Breast epithelium (tissue), 3 donors: ENCODE results near the gene S100P.

Experiments
- POLR2A ChIP-seq: fragments of 450-650 bp; IDR thresholded peaks from one replicate; pipeline ENCODE4 v1.6.1; 2016; ENCODE audit warnings: antibody characterized with exemption, mild to moderate bottlenecking, moderate library complexity
- POLR2AphosphoS5 ChIP-seq, 3 donors: sonication (generic); formaldehyde crosslinking; IDR thresholded peaks; one replicate each; pipeline ENCODE4 v1.6.1; 2017; ENCODE audit warnings: antibody characterized with exemption in 3 of 3
- TF ChIP-seq, protein P1 (sequence below), 3 donors: fragments of 450-650 bp; IDR thresholded peaks; one replicate each; pipeline ENCODE4 v1.5.1; 2016 to 2017; ENCODE audit warnings: antibody characterized with exemption in 3 of 3, mild to moderate bottlenecking in 3 of 3, moderate library complexity in 3 of 3

DNA sequence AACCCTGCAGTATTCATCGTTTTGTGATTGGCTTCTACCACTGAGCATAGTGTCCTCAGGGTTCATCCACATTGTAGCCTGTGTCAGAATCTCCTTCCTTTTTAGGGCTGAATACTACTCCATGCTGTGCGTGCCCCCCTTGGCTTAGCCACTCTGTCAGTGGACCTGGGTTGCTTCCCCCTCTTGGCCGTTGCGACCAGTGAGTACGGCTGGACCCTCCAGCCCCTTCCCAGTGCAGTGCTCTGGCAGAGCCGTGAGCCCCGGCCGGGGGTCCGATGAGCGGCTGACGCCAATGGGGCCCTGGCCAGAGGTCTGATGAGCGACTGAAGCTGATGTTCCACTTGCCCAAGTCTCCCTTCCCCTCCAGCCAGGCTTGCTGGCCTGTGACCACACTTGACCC lies 29.2 kb downstream of the S100P start:
- TF ChIP-seq, protein P1, sequence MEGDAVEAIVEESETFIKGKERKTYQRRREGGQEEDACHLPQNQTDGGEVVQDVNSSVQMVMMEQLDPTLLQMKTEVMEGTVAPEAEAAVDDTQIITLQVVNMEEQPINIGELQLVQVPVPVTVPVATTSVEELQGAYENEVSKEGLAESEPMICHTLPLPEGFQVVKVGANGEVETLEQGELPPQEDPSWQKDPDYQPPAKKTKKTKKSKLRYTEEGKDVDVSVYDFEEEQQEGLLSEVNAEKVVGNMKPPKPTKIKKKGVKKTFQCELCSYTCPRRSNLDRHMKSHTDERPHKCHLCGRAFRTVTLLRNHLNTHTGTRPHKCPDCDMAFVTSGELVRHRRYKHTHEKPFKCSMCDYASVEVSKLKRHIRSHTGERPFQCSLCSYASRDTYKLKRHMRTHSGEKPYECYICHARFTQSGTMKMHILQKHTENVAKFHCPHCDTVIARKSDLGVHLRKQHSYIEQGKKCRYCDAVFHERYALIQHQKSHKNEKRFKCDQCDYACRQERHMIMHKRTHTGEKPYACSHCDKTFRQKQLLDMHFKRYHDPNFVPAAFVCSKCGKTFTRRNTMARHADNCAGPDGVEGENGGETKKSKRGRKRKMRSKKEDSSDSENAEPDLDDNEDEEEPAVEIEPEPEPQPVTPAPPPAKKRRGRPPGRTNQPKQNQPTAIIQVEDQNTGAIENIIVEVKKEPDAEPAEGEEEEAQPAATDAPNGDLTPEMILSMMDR (IDR thresholded peaks at IDR 0.05) = no peak
- TF ChIP-seq POLR2AphosphoS5 (IDR thresholded peaks at IDR 0.05) (no peak), POLR2A (no peak)
